SHP77 treated with DMSO at 0.1 percent for 48 hours (cell line): Measurements from ENCODE around the gene MEOX2.

ENCODE experiments used
- DNase-seq: peaks from one replicate; lab custom pipeline; 2025; lab: John Stamatoyannopoulos, UW

MEOX2 gene

DNA sequence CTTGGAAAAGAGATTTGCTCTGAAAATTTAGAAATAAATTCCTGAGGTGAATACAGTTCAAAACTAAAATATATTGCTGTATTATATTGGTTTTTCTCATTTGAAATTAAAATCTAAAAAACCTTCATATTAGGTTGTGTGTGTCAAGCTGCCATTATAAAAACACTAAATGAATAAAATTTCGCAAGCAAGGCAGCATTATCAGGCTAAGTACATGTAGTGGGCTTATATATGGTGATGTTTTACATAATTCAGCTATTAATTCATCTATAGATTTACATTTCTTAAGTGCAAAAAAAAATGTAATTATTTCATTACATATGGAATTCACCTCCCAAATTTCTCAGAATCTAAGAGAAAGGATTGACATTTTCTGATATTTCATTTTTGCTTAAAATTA lies 5.3 kb downstream of the MEOX2 start:
- no peak for DNase-seq

DNA sequence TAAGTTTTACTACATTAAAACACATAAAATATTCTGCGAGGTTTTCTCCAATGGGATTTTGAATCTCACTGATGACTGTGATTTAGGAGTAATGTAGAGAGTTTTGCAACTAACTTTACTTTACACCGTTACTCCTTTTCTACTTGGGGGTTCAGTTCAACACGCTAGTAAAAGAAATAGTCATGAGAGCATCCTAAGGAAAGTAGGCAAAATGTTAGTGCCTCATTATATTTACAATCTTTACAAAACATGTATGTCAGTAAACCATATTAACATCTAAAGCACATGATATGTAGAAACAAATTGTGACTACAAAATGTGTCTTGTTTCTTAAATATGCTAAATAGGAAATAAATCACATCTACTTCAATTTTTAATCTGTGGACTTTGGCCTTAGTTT lies 6.0 kb downstream of the MEOX2 start:
- no peak for DNase-seq

DNA sequence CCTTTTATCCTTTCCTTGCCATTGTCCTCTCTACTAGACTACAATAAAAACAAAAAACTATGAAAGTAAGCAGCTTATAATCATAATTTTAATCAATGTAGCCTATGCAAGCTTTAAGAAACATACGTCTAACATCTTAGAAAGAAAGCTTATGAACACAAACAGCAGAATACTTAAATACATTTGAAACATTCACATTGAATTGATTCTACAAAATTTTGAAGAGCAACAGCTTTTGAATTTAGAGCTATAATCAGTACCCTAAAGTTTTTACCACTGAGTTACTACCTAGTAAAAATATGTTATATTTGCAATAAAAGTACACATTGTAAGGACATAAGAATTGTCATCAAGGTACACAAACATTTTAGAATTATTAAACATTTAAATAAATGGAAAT lies 7.2 kb downstream of the MEOX2 start:
- DNase-seq = no peak

DNA sequence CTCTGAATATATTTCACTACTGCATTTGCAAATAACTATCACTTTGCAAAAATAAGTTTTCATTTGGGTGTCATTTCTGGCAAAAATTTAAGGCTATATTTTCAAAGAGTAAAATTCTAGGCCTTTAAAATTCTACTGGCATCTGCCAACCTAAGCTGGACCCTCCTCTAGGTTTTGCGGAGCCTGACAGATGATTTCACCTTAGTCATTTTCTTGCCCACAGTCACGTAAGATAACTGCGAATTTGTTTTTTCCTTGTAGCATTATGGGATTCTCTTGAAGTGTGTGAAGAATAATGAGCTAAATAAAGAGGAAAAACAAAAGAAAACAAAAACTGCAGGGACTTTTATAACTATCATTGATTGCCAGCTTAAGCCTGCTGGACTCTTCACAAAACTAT lies 7.8 kb downstream of the MEOX2 start:
- no peak for DNase-seq

DNA sequence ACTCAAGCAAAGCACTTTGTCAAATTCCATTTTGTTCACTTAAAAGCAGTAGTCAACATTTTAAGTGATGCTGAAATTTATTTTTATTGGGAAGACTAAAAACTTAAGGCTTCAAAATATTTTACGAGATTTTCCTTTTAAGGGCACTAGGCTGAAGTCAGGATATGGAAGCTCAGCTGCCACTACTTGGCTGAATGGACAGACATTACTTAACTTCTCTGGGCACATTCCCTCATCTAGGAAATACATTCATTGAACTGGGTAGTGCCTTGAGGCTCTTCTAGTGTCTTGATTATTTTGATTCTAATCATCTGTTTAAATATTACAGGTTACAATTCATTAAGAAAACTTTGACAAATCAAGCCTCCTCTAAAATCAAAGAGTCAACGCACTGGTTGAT lies 11.1 kb downstream of the MEOX2 start:
- DNase-seq = no peak

DNA sequence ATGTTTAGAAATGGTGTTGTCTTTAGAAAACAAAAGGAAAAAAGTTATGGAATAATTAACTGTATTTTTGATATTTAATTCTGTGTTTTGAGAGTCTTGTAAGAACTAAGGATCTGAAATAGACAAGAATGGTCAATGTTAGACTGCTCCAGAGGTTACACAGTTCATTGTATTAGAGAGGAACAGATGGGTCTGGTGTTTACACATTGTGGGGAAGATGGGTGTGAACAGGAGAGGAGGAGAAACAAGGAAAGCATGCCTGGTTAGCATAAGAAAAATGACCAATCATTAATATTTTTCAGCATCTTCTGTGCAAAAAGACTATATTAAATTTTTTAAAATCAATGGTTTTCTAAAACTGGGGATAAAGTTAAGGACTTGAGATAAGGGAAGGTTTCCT lies 11.9 kb downstream of the MEOX2 start:
- DNase-seq = no peak

DNA sequence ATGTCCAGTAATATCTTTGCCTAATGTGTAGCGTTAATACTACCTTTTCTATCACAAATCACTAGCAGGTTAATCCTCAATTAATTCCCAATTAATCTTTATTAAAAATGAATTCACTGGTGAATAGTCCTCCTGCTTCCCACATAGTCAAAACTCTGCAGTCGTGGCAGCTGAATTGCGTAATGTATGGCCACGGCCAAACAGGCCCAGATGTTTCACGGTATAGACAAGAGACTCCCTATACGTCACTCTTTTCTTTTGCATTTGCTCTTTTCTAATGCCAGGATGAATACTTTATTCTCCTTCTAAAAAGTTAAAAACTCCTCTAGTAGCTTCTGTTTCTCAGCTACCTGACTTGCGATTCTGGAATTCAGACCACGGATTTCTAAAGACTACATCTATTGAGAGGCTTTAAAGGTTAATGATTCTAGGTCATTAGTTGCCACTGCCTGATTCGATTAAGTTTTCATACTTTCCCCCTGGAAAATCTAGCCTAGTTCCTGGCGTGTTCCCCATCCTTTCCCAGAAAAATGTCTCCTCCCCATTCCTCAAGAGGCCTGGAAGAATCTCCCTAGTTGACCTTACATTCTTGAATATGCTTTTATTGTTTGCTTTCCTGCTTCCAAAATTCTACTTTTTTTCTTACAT lies 16.9 kb downstream of the MEOX2 start:
- no peak for DNase-seq

DNA sequence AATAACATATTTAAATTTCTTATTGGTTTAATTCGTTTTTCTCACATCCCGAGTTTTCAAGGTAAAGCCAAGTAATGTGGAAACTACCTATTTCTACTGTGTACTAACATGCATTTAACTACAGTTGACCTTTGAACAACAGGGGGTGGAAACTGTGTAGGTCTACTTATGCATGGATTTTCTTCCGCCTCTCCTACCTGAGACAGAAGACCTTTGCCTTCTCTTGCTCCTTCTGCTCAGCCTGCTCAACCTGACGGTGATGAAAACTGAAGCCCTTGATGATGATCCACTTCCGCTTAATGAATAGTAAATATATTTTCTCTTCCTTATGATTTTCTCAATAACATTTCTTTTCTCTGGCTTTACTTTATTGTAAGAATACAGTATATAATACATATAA lies 18.5 kb downstream of the MEOX2 start:
- DNase-seq = no peak

DNA sequence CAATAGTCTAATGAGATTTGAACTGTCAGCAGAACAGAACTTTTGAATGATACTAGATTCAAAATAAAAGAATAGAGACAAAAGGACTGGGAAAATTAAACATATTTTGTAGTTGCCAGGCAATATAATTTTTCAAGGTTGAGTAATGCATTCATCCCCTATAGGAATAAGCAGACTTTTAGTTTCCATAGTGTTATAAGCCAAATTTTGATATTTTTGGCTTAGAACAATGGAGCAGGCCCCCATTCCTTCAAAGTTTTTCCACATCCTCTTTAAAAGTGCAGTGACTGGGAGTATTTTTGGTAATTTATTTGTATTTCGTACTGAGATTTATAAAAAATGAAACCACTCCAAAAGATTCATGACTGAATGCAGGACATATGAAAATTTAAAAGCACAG lies 24.0 kb downstream of the MEOX2 start:
- DNase-seq = no peak

DNA sequence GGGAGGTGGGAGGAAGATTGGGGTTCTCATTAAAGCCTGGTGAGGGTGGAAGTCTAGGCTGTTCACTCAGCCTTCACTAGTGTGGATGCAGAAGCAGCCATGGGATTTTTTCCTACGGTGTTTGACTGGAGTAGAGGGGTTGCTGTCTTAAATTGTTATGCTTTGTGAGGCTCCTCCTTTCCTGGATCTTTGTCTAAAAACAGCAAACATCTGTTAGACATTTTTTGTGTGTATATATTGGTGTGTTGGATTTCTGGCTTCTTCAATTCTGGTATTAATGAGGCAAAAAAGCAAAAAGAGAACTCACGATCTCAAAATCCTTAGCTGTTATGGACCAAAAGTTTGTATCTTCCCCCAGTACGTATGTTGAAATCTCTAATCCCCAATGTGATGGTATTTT lies 28.2 kb downstream of the MEOX2 start:
- DNase-seq = no peak

DNA sequence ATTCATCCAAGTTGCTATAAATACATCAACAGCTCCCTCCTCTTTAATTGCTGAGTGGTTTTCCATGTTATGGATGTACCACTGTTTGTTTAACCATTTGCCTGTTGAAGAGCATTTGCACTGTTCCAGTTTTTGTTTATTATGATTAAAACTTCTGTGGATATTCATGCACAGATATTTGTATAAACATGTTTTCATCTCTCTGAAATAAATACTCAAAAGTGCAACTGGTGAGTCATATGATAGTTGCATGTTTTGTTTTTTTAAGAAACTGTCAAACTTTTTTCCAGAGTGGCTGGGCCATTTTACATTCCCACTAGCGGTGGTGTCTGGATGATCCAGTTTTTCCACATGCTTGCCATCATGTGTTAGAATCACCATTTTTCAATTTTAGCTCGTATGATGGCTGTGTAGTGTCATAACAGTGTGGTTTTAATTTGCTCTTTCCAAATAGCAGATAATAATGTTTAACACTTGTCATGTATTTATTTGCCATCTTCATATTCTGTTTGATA lies 33.6 kb downstream of the MEOX2 start:
- DNase-seq = no peak

DNA sequence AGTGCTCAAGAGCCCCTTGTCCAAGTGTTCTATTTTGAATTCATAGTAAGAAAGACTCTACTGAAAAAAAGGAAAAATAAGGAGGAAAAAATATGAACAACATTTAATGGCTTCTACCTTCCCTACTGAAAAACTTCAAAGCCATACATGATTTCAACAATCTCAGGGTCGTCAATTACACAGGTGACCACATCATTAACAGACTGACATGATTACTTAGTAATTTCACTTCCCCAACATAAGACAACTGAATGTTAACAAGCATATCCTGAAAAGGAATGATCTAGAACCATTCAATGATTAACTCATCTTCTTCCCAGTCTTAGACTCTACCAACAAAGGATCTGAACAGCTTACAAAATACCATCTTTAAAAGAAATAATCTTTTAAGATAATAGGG lies 34.8 kb downstream of the MEOX2 start:
- DNase-seq = no peak

DNA sequence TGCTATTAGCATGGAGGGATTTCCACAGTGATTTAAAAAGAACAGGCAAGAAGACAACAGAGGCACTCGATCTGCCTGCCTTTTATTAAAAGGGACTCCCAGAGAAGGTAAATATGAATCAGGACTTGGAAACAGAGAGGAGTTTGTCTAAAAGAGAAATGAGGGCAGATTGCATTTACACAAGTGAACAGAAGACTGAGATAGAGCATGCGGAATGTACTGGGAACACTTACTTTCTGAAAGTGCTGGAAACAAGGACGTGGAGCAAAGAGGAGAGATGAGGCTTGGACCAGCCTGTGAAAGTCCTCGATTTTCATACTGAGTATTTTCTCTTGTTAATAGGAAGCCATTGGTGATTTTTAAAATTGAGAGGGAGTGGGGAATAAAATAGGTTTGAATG lies 35.7 kb downstream of the MEOX2 start:
- no peak for DNase-seq

DNA sequence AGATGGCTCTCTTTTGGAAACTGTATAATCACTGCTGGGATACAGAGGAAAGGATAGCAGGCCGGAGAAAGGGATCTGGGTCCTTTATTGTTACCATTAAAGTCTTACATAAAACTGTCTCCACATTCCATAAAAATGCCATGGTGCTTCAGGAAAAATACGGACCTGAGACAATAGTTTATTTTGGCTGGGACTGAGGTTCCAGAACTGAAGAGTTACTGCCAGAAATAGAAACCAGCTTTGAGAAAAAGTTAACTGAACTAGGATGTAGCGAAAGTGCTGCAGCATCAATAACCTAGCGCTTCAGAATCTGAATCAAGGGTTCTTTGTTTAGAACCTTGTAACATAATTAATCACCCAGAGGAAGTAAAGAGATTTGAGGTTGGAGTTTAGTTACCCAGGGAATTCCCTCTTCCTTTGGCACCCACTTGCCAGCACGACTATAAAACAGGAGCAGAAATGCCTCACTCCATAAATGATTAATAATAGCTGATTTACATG lies 38.0 kb downstream of the MEOX2 start:
- DNase-seq = no peak

DNA sequence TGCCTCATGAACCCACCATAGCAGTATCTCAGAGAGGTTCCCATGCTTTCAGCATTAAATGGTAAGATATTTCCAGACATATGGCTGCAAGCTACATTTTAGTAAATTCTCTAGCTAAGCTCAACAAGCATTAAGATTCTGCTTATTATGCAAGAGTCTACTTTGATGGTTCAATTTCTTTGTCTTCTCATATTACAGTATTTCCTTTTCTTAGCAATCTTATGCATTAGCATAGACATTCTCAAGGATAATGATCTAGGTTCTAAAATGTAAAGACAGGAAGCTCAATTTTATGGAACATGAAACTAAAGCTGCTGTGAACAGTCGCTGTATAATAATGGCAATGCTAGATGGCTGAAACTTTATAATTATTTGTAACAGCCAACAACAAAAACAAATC lies 39.2 kb downstream of the MEOX2 start:
- DNase-seq = no peak

DNA sequence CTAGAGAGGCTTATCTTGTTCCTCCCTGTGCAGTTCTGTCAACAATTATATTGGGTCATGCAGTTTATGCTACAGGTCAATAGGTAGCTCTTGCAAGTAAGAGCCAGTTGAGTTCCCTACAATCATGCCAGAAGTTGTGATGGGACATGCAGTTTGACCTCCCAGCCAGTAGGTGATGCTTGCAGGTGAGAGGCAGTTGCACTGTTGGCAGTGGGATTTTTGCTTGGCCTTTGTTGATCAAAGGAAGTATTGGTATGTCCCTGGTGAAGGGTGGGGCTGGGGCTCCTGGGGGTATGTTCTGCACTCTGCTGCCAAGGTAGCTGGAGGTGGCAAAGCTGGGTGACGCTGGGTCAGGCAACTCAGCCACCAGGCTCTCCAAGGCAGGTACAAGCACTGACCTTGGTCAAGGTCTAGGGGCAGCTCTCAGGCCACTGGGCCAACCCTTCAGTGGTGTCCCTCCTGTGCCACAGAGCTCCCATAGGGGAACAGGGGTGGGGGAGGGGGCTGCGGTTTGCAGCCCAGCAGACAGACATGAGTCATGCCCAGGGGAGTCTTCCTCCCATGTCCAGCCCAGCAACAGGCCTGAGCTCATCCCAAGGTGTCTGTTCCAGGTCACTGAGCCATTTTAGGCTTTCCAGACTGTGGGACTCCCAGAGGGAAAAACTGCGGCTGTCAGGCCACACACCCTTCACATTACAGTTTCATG lies 43.3 kb downstream of the MEOX2 start:
- no peak for DNase-seq

DNA sequence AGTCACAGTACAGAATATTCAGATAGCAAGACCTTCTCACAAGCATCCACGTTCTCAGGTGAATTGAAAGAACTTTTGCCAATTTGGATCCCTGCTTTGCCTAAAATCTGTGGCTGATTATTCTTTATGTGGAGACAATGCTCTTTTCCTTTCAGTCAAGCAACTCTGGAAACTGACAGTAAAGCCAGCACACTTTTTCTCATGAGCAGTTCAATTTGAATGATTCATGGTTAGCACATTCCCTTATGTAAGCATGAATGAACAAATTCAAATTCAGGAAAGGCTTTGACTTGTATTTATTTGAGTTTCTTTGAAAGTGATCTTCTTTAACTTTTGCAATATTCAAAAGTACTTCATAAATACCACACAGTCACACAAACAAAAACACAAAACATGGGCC lies 57.6 kb downstream of the MEOX2 start:
- DNase-seq = no peak

DNA sequence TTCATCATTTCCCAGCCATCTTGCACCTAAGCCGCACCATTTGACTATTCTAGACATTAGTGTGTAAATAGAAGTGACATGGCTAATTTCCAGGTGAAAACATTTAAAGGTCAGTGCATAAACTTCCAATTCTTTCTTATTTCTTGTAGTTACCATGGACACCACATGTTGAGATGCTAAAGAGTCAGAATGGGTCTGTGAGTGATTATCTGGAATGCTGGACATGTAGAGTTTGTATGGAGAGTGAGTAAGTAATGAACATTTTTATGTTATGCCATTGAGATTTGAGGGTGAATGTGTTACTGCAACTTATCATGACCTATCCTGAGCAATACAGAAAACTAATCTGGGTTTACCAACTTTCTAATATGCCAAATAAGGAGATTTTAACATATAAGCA lies 60.4 kb downstream of the MEOX2 start:
- no peak for DNase-seq

DNA sequence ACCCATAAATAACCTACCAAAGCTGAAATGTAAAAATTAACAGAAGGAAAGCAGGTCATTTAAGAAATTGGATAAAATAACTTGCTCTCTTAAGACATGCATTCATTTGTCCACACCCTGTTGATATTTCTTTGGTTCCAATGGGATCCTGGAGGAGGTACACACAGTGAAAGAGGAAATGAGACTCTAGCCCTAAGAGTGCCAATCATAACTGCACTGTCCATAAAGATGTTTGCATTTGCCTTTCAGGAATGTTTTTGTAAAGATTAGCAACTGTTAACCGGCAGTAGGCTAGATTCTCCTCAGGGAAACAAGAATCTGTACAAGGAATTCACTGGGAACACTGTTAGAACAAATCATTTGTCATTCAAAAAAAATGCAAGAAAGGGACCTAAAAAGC lies 61.0 kb downstream of the MEOX2 start:
- no peak for DNase-seq

DNA sequence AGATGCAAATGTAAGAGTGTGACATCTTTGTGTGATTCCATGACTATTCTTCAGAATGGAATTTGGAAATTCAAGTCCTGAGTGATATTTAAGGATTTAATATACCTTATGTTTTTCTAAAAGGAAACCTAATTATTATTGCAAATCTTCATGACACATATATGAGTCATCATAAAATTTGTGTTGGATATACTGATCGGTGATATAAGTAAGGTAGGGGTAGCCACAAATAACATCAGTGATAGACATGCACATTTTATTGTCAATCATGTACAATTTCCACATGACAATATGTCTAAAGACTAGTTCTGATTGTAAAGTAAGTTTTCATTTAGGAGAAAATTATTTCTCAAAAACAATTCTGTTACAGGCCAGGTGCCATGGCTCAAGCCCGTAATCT lies 65.0 kb downstream of the MEOX2 start:
- DNase-seq = no peak

DNA sequence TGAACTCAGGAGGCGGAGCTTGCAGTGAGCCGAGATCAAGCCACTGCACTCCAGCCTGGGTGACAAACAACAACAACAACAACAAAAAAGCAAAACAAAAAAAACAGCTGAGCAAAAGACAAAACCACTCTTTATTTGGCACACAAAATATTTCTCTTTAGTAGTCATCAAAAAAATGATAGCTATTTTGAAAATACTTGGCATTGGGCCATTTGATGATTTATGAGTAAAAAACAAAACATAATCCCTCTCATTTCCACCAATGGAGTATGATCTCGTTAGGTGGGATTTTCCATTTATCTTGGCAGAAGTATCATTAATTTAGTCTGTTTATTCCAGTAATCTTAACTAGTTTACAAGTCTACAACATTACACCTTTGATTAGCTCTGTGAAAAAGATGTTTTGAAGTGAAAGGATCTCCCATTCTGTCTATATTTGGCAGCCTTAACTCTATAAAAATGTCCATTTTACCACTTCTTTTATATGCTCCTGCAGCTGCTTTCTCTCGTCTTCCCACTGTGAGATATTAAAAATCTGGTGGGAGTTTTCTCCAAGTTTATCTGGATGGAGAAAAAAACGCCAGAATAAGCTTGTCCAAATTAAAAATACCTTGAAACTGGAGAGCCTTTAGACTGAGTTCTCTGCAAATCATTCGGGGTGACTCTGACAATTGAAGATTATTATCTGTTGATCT lies 65.8 kb downstream of the MEOX2 start:
- DNase-seq = no peak

DNA sequence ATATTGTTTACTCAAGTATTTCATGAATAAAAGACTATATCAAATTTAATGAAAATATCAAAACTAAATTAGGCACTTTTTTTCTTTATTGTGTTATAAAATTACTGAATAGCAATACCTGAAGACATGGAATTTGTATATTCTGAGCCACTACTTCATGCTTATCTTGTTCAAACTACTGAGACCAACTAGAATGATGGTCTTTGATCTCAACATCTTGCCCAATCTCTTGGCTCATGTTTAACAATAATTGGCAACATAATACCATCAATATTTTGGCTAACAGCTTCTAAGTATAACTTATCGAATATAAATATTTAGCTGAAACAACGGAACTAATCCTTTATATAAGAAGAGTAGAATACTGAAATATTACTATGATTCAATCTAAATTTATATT lies 68.2 kb downstream of the MEOX2 start:
- DNase-seq = no peak

DNA sequence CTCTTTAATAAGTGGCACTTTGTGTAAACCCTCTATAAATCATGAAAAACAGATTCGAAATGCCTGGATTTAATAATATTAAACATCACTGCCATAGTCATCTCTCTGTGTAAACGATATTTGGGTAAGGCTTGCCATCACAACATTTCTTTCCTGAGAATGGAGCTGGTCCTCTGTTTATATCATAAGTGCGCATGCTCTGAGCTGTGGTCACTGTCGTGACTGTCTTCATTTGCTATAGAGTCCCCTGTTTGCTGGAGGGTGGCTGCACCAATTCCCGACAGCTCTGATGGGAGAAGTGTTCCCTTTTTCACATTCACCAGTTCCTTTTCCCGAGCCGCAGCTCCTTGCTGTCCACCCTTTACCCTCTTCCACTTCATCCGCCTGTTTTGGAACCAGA lies 74.3 kb downstream of the MEOX2 start:
- peak; percentile 93 for DNase-seq
